GM12878 (cell line): ENCODE results near the gene MAD1L1. TPM values are rescaled to one million over a fixed set of nuclear protein-coding genes. Genes with fewer than 3 reads are reported as not detected.

Source experiments
- ATAC-seq: fragments of 200-7000 bp; cut with Tn5 transposase; 3 replicates; pipeline ENCODE4 v1.9.1; 2020; ENCODE audit warnings: mild to moderate bottlenecking, moderate library complexity
- BruUV-seq: library from RNA; stranded (reverse); fragments of 400-500 nt; replicated peaks from 2 replicates; lab custom pipeline; 2021; lab: Mats Ljungman, UMichigan
- CTCF ChIA-PET: fragments of 300-600 bp; sonication (Branson Sonifier 250); formaldehyde crosslinking; extraction: SDS; loops from one replicate; lab custom pipeline; 2021; ENCODE audit warnings: inconsistent platforms; lab: Yijun Ruan, JAX
- POLR2A ChIA-PET: fragments of 350-600 bp; formaldehyde crosslinking; extraction: SDS; loops from one replicate; lab custom pipeline; 2021; ENCODE audit warnings: inconsistent platforms; lab: Charles Lee
- RAD21 ChIA-PET: fragments of 300-600 bp; sonication (Branson Sonifier 250); formaldehyde crosslinking; loops from one replicate; lab custom pipeline; 2023; ENCODE audit warnings: antibody characterized with exemption; ENCODE audit not compliant: unreplicated experiment; lab: Charles Lee
- SMC1A ChIA-PET: fragments of 300-600 bp; sonication (Branson Sonifier 250); formaldehyde crosslinking; loops from one replicate; lab custom pipeline; 2023; ENCODE audit not compliant: unreplicated experiment, uncharacterized antibody; lab: Charles Lee
- DNase-seq: peaks from one replicate; pipeline ENCODE4 v3.0.0-alpha.2; 2011; ENCODE audit warnings: low read depth, low spot score
- FAIRE-seq: peaks from 3 replicates; lab custom pipeline; 2011; peaks lifted over from hg19 to GRCh38; lab: Jason Lieb, UNC
- H2AFZ ChIP-seq: 2 replicates; pipeline ENCODE4 v1.6.0; 2011; ENCODE audit warnings: low read depth, low read length, control low read depth; ENCODE audit not compliant: control insufficient read depth
- H3K27ac ChIP-seq: 2 replicates; pipeline ENCODE4 v1.5.1; 2011; ENCODE audit warnings: control low read depth; ENCODE audit not compliant: control insufficient read depth, insufficient read depth
- H3K27me3 ChIP-seq, 2 experiments: replicated peaks in 1 of 2; 2 replicates each; pipeline versions ENCODE4 v1.6.0 to v1.6.1; 2011; ENCODE audit warnings: low read length in 1 of 2; ENCODE audit not compliant: control insufficient read depth in 2 of 2, insufficient read depth in 2 of 2
- H3K36me3 ChIP-seq, 2 experiments: 2 replicates each; pipeline ENCODE4 v1.5.1; 2011; ENCODE audit warnings: low read length in 1 of 2; ENCODE audit not compliant: control insufficient read depth in 2 of 2, insufficient read depth in 2 of 2
- H3K4me1 ChIP-seq: 2 replicates; pipeline ENCODE4 v1.6.1; 2011; ENCODE audit warnings: mild to moderate bottlenecking, low read length, moderate library complexity, mixed read lengths; ENCODE audit not compliant: control insufficient read depth, insufficient read depth
- H3K4me2 ChIP-seq: 2 replicates; pipeline ENCODE4 v1.6.0; 2011; ENCODE audit warnings: control low read depth; ENCODE audit not compliant: control insufficient read depth, insufficient read depth
- H3K4me3 ChIP-seq: fragments of 200-600 bp; sonication (generic); 2 replicates; pipeline ENCODE4 v1.5.1; 2016
- H3K79me2 ChIP-seq: 2 replicates; pipeline ENCODE4 v1.6.0; 2011; ENCODE audit warnings: low read length; ENCODE audit not compliant: control insufficient read depth, insufficient read depth
- H3K9ac ChIP-seq: 2 replicates; pipeline ENCODE4 v1.8.0; 2011; ENCODE audit warnings: low read length, control low read depth, mixed read lengths; ENCODE audit not compliant: control insufficient read depth, insufficient read depth
- H3K9me3 ChIP-seq: replicated peaks from 3 replicates; pipeline ENCODE4 v1.5.1; 2011; ENCODE audit warnings: mild to moderate bottlenecking, low read length; ENCODE audit not compliant: control insufficient read depth, insufficient read depth
- H4K20me1 ChIP-seq: 2 replicates; pipeline ENCODE4 v1.6.0; 2011; ENCODE audit not compliant: control insufficient read depth, insufficient read depth
- HDAC6 ChIP-seq: fragments of 200-600 bp; sonication (generic); IDR thresholded peaks from one replicate; pipeline ENCODE4 v1.8.0; 2017; ENCODE audit warnings: antibody characterized with exemption; ENCODE audit not compliant: unreplicated experiment
- IRF5 ChIP-seq: fragments of 450-650 bp; IDR thresholded peaks from 2 replicates; pipeline ENCODE4 v1.6.1; 2017; ENCODE audit warnings: borderline replicate concordance
- MTA2 ChIP-seq: fragments of 450-650 bp; IDR thresholded peaks from 2 replicates; pipeline ENCODE4 v1.6.1; 2016; ENCODE audit warnings: low read depth, mild to moderate bottlenecking, moderate library complexity
- MXI1 ChIP-seq: fragments of 150-350 bp; IDR thresholded peaks from 2 replicates; pipeline ENCODE4 v1.6.1; 2011; ENCODE audit warnings: low read depth, mild to moderate bottlenecking, inconsistent platforms, low read length, improper control_type of control experiment
- NFIC ChIP-seq: IDR thresholded peaks from 2 replicates; pipeline ENCODE4 v1.6.1; 2012; ENCODE audit warnings: low read depth, mild to moderate bottlenecking, inconsistent platforms, low read length, moderate library complexity
- RELA ChIP-seq: fragments of 450-650 bp; IDR thresholded peaks from 2 replicates; pipeline ENCODE4 v1.8.0; 2014; ENCODE audit warnings: borderline replicate concordance; ENCODE audit not compliant: partially characterized antibody
- SIX5 ChIP-seq: IDR thresholded peaks from 2 replicates; pipeline ENCODE4 v1.6.1; 2011; ENCODE audit warnings: mild to moderate bottlenecking, low read depth, low read length, moderate library complexity; ENCODE audit not compliant: severe bottlenecking
- SUZ12 ChIP-seq: fragments of 200-600 bp; sonication (generic); IDR thresholded peaks from one replicate; pipeline ENCODE4 v1.6.1; 2018; ENCODE audit warnings: antibody characterized with exemption, mild to moderate bottlenecking; ENCODE audit not compliant: unreplicated experiment
- TCF3 ChIP-seq: IDR thresholded peaks from 2 replicates; pipeline ENCODE4 v1.6.1; 2012; ENCODE audit warnings: low read depth, mild to moderate bottlenecking, low read length, borderline replicate concordance; ENCODE audit not compliant: insufficient read depth
- USF1 ChIP-seq: IDR thresholded peaks from 2 replicates; pipeline ENCODE4 v1.6.1; 2011; ENCODE audit warnings: borderline replicate concordance, low read depth, mild to moderate bottlenecking, moderate library complexity, mixed read lengths, low read length; ENCODE audit not compliant: insufficient read depth; ENCODE audit errors: extremely low read length
- WGBS: methylation state at CpG from one replicate; pipeline ENCODE4 v1.1.6; 2016; ENCODE audit warnings: low lambda C conversion rate; ENCODE audit not compliant: insufficient replicate concordance, insufficient coverage; ENCODE audit errors: missing lambda C conversion rate; 5-methylcytosine and 5-hydroxymethylcytosine counted together
- in situ Hi-C: fragments of 300-500 bp; cut with MboI; formaldehyde crosslinking; loops from 9 replicates; pipeline ENCODE4 v1.14.3; 2018; ENCODE audit warnings: mixed read lengths
- intact Hi-C: fragments of 100-400 bp; cut with micrococcal nuclease; formaldehyde crosslinking; loops from one replicate; pipeline ENCODE4 v1.14.2; 2022; ENCODE audit not compliant: unreplicated experiment
- polyA plus RNA-seq, 11 experiments: library from polyadenylated mRNA; depleted of rRNA in 4 of 11; unstranded in 6 of 11; stranded (reverse) in 5 of 11; fragments of >200 nt; fragmentation: Nextera tagmentation in 4 of 11; fragmentation: Illumina TruSeq in 1 of 11; extraction: Ambion mirVana in 4 of 11; extraction: Trizol in 1 of 11; gene quantifications; 1 replicate in 1 of 11; 2 replicates in 10 of 11; pipeline versions ENCODE4 v1.2.1 to v1.2.3, GENCODE V29; 2011 to 2016; ENCODE audit warnings: inconsistent platforms in 2 of 11, missing spikeins in 2 of 11, low read depth in 1 of 11
- total RNA-seq, 4 experiments: library from RNA; depleted of rRNA in 3 of 4; stranded (reverse); fragments of >200 nt in 3 of 4; fragmentation: Illumina TruSeq in 1 of 4; extraction: Trizol in 1 of 4; gene quantifications; 2 replicates each; pipeline versions ENCODE4 v1.2.1 to v1.2.3, GENCODE V29; 2013 to 2021

MAD1L1 gene
- total and polyA plus RNA-seq, 10 of the 15 experiments (the other 5 are each of a cell fraction or from before 2014, with no cell fraction given) = 2.2 to 76.8 (median 38.3) TPM

- TF ChIP-seq IRF5 (no peak), HDAC6 (no peak), SIX5 (no peak), MXI1 (no peak), NFIC (no peak), USF1 (no peak), MTA2 (no peak), TCF3 (no peak), RELA (no peak), SUZ12 (no peak)
- DNase-seq = no peak
- no peaks in the 10 kb centered on the region for H3K9me3 ChIP-seq
- ChIA-PET SMC1A (no interaction called here), CTCF (no interaction called here), POLR2A (no interaction called here), RAD21 (no interaction called here)
- no peaks in the 10 kb centered on the region for H3K4me1 ChIP-seq
- no peaks in the 10 kb centered on the region for H3K79me2 ChIP-seq
- no peak overlapping the region for H3K9ac ChIP-seq
- no peak overlapping the region for H3K4me2 ChIP-seq
- H4K20me1 ChIP-seq = no peaks in the 10 kb centered on the region
- in situ Hi-C loops (no loop called here), intact Hi-C loops (no loop called here)
- no peaks in the 10 kb centered on the region for H3K27me3 ChIP-seq
- no peak overlapping the region for H3K4me3 ChIP-seq
- WGBS = 81% methylated on average over 26 of the region's 27 CpGs
- H3K27ac ChIP-seq = no peak overlapping the region
- ATAC-seq = no peak
- FAIRE-seq = no peak
- H2AFZ ChIP-seq = no peak overlapping the region
- no TSS peak for BruUV-seq
- H3K36me3 ChIP-seq = peaks cover 0 to 1% of the 10 kb centered on the region in 2 experiments; a peak in 2 of 4 replicates
These were observed 238.7 kb downstream of the MAD1L1 start for GRCh38 chr7:1993776-1994740.
